Neural cell (in vitro differentiated cells): ENCODE results near the gene PFDN2. TPM values are rescaled to one million over a fixed set of nuclear protein-coding genes. Genes with fewer than 3 reads are reported as not detected.

Source experiments
- H2AFZ ChIP-seq: fragments of 200-600, 300-800 bp; sonication (generic), shearing (Covaris generic); 2 replicates; pipeline ENCODE4 v1.6.0; 2014; ENCODE audit warnings: low read depth, mild to moderate bottlenecking, antibody characterized with exemption, low read length, moderate library complexity
- H3F3A ChIP-seq: fragments of 200-600 bp; shearing (Covaris generic); 2 replicates; pipeline ENCODE4 v1.6.1; 2016; ENCODE audit warnings: mild to moderate bottlenecking, moderate library complexity, mixed read lengths, antibody characterized with exemption, low read length; ENCODE audit not compliant: insufficient read depth, poor library complexity, severe bottlenecking
- H3K27ac ChIP-seq: fragments of 200-600, 300-800 bp; sonication (generic), shearing (Covaris generic); 2 replicates; pipeline ENCODE4 v1.5.1; 2014; ENCODE audit warnings: mild to moderate bottlenecking, low read length, moderate library complexity
- H3K27me3 ChIP-seq: fragments of 300-800, 200-600 bp; sonication (generic), shearing (Covaris generic); 2 replicates; pipeline ENCODE4 v1.6.0; 2014; ENCODE audit warnings: mild to moderate bottlenecking, low read depth, low read length, moderate library complexity; ENCODE audit not compliant: insufficient read depth
- H3K36me3 ChIP-seq: fragments of 300-800, 200-600 bp; sonication (generic), shearing (Covaris generic); 2 replicates; pipeline ENCODE4 v1.5.1; 2014; ENCODE audit warnings: mild to moderate bottlenecking, antibody characterized with exemption, low read length, moderate library complexity; ENCODE audit not compliant: insufficient read depth
- H3K4me2 ChIP-seq: fragments of 300-800, 200-600 bp; sonication (generic), shearing (Covaris generic); 2 replicates; pipeline ENCODE4 v1.6.0; 2014; ENCODE audit warnings: mild to moderate bottlenecking, low read length
- H3K4me3 ChIP-seq: fragments of 300-800, 200-600 bp; sonication (generic), shearing (Covaris generic); 2 replicates; pipeline ENCODE4 v1.5.1; 2014; ENCODE audit warnings: mild to moderate bottlenecking, low read length, moderate library complexity
- H3K79me2 ChIP-seq: fragments of 200-600 bp; shearing (Covaris generic); replicated peaks from 2 replicates; pipeline ENCODE4 v1.6.0; 2014; ENCODE audit warnings: mild to moderate bottlenecking, low read length, moderate library complexity; ENCODE audit not compliant: insufficient read depth
- H3K9ac ChIP-seq: fragments of 300-800, 200-600 bp; sonication (generic), shearing (Covaris generic); 2 replicates; pipeline ENCODE4 v1.6.1; 2016; ENCODE audit warnings: mild to moderate bottlenecking, low read length, mixed read lengths
- H3K9me2 ChIP-seq: fragments of 200-600 bp; shearing (Covaris generic); 2 replicates; pipeline ENCODE4 v1.6.1; 2016; ENCODE audit warnings: mild to moderate bottlenecking, low read length, mixed read lengths; ENCODE audit not compliant: insufficient read depth
- H3K9me3 ChIP-seq: fragments of 200-600, 300-800 bp; sonication (generic), shearing (Covaris generic); 2 replicates; pipeline ENCODE4 v1.6.1; 2016; ENCODE audit warnings: mild to moderate bottlenecking, mixed run types, low read length, moderate library complexity, mixed read lengths
- H4K20me1 ChIP-seq: fragments of 200-600 bp; shearing (Covaris generic); 2 replicates; pipeline ENCODE4 v1.6.1; 2016; ENCODE audit warnings: mild to moderate bottlenecking, mixed run types; ENCODE audit not compliant: insufficient read depth
- EP300 ChIP-seq: fragments of 450-650 bp; conservative IDR thresholded peaks from 2 replicates; pipeline ENCODE4 v1.6.1; 2014; ENCODE audit warnings: antibody characterized with exemption, mild to moderate bottlenecking, moderate library complexity; ENCODE audit not compliant: poor library complexity, severe bottlenecking
- EZH2 ChIP-seq: fragments of 200-600, 300-800 bp; shearing (Covaris generic), sonication (generic); IDR thresholded peaks from 2 replicates; pipeline ENCODE4 v1.6.1; 2014; ENCODE audit warnings: antibody characterized with exemption, low read length, borderline replicate concordance, mild to moderate bottlenecking; ENCODE audit not compliant: insufficient read depth, poor library complexity, severe bottlenecking
- MXI1 ChIP-seq: fragments of 450-650 bp; conservative IDR thresholded peaks from 2 replicates; pipeline ENCODE4 v1.6.1; 2014; ENCODE audit warnings: antibody characterized with exemption, mild to moderate bottlenecking; ENCODE audit not compliant: poor library complexity, severe bottlenecking
- POLR2AphosphoS5 ChIP-seq: IDR thresholded peaks from 2 replicates; pipeline ENCODE4 v1.6.1; 2012
- RAD21 ChIP-seq: fragments of 450-650 bp; conservative IDR thresholded peaks from 2 replicates; pipeline ENCODE4 v1.6.1; 2014; ENCODE audit warnings: antibody characterized with exemption, mild to moderate bottlenecking, moderate library complexity
- SMC3 ChIP-seq: fragments of 450-650 bp; conservative IDR thresholded peaks from 2 replicates; pipeline ENCODE4 v1.6.1; 2014; ENCODE audit warnings: antibody characterized with exemption, mild to moderate bottlenecking, moderate library complexity; ENCODE audit not compliant: poor library complexity
- TAF1 ChIP-seq: IDR thresholded peaks from 2 replicates; pipeline ENCODE4 v1.6.1; 2012; ENCODE audit warnings: low read depth
- polyA plus RNA-seq: library from polyadenylated mRNA; depleted of rRNA; stranded (reverse); fragments of >200 nt; gene quantifications from 2 replicates; pipeline ENCODE4 v1.2.3, GENCODE V29; 2014
- TF ChIP-seq, protein P1 (sequence below): IDR thresholded peaks from 2 replicates; pipeline ENCODE4 v1.6.1; 2012; ENCODE audit warnings: borderline replicate concordance
- TF ChIP-seq, protein P2 (sequence below): fragments of 450-650 bp; IDR thresholded peaks from 2 replicates; pipeline ENCODE4 v1.5.1; 2014; ENCODE audit warnings: antibody characterized with exemption, mild to moderate bottlenecking, moderate library complexity; ENCODE audit not compliant: poor library complexity, severe bottlenecking

Gene PFDN2
- polyA plus RNA-seq, 1 donor from 2014 or later, result 193 TPM

DNA sequence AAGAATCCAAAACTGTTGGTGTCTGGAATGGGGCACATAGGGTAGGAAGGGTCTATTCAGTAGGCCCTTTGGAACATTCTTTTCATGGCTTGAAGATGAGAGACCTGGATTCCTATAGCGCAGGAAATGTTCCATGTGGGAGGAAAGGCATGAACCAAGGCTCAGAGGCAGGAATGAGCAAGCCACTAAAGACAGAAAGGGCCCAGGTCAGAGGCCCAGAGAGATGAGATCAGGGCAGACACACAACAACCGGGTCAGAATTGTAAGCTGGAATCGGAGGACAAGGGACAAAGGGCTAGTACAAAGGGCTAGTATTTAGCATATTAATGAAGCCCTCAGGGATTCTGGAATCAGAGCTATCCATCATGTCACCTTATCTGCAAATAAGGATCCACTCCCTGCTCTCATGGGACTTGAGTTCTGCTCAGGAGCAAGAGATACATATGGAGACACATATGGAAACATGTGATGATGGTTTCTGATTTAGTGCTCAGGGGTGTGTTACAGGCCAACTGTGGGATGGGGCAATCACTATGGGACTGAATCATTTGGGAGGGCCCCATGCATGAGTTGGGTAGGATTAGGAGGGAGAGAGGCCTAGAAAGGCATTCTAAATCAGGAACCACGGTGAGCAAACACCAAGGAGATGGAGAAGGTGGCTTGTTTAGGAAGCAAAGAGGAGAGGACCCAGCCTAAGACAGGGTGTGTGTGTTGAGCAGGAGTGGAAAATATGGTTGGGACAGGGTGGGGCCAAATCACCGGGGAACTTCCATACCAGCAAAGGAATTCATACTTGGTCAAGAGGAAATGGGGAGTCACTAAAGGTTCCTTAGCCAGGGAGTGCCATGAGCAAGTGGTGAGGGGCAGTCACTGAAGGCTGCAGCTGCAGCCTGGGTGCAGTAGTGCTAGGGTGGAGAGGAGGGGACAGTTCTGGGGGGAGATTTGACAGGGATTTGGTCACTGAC, 37.1 kb downstream of the PFDN2 start:
- no peak overlapping the region for H3K9ac ChIP-seq
- H3K4me3 ChIP-seq, result no peak overlapping the region
- H3K27me3 ChIP-seq, result no peaks in the 10 kb centered on the region
- H3K27ac ChIP-seq, result no peak overlapping the region
- no peaks in the 10 kb centered on the region for H3K79me2 ChIP-seq
- no peaks in the 10 kb centered on the region for H4K20me1 ChIP-seq
- H3K9me2 ChIP-seq, result no peaks in the 10 kb centered on the region
- H3K4me2 ChIP-seq, result no peak overlapping the region
- H3F3A ChIP-seq, result no peaks in the 10 kb centered on the region
- no peak for TF ChIP-seq EP300
- no peak for TF ChIP-seq EZH2
- TF ChIP-seq TAF1, result no peak
- no peaks in the 10 kb centered on the region for H3K36me3 ChIP-seq
- no peak overlapping the region for H2AFZ ChIP-seq
- no peaks in the 10 kb centered on the region for H3K9me3 ChIP-seq

DNA sequence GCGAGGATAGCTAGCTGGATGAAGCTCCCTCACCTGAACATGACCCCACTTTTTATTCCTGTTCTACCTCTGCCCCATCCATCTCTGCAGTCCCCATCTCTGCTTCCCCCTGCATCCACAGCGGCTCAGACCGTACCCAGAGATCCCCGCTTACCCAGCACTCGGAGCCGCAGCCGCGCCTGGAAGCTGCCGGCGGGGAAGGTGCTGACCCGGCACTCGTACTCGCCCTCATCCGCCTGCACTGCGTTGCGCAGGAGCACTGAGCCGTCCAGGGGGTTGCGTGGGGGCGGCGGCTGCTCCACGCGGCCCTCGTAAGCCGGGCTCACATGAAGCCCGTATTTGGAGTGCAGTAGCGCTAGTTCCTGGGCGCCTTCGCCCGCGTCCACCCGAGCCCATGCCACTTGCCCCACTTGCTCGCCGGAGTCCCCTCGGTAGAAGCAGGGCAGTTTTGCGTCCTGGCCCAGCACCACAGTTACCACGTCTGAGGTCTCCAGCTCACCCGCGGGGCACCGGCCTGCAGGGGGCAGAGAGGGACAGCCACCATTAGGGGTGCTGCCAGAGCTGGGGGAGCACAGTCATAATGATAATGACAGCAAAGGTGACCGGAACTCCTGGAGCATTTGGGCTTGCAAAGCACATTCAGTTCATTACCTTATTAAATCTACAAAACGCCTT, 38.3 kb downstream of the PFDN2 start:
- no peak overlapping the region for H3K4me2 ChIP-seq
- H3K9me3 ChIP-seq, result no peaks in the 10 kb centered on the region
- no peak for TF ChIP-seq EZH2
- TF ChIP-seq, protein P1, sequence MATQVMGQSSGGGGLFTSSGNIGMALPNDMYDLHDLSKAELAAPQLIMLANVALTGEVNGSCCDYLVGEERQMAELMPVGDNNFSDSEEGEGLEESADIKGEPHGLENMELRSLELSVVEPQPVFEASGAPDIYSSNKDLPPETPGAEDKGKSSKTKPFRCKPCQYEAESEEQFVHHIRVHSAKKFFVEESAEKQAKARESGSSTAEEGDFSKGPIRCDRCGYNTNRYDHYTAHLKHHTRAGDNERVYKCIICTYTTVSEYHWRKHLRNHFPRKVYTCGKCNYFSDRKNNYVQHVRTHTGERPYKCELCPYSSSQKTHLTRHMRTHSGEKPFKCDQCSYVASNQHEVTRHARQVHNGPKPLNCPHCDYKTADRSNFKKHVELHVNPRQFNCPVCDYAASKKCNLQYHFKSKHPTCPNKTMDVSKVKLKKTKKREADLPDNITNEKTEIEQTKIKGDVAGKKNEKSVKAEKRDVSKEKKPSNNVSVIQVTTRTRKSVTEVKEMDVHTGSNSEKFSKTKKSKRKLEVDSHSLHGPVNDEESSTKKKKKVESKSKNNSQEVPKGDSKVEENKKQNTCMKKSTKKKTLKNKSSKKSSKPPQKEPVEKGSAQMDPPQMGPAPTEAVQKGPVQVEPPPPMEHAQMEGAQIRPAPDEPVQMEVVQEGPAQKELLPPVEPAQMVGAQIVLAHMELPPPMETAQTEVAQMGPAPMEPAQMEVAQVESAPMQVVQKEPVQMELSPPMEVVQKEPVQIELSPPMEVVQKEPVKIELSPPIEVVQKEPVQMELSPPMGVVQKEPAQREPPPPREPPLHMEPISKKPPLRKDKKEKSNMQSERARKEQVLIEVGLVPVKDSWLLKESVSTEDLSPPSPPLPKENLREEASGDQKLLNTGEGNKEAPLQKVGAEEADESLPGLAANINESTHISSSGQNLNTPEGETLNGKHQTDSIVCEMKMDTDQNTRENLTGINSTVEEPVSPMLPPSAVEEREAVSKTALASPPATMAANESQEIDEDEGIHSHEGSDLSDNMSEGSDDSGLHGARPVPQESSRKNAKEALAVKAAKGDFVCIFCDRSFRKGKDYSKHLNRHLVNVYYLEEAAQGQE, result no peak
- no peak for TF ChIP-seq MXI1
- no peak for TF ChIP-seq TAF1
- TF ChIP-seq, protein P2, sequence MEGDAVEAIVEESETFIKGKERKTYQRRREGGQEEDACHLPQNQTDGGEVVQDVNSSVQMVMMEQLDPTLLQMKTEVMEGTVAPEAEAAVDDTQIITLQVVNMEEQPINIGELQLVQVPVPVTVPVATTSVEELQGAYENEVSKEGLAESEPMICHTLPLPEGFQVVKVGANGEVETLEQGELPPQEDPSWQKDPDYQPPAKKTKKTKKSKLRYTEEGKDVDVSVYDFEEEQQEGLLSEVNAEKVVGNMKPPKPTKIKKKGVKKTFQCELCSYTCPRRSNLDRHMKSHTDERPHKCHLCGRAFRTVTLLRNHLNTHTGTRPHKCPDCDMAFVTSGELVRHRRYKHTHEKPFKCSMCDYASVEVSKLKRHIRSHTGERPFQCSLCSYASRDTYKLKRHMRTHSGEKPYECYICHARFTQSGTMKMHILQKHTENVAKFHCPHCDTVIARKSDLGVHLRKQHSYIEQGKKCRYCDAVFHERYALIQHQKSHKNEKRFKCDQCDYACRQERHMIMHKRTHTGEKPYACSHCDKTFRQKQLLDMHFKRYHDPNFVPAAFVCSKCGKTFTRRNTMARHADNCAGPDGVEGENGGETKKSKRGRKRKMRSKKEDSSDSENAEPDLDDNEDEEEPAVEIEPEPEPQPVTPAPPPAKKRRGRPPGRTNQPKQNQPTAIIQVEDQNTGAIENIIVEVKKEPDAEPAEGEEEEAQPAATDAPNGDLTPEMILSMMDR, result no peak
- no peak for TF ChIP-seq POLR2AphosphoS5
- no peak for TF ChIP-seq RAD21
- no peak for TF ChIP-seq EP300
- no peak for TF ChIP-seq SMC3
- no peak overlapping the region for H3K9ac ChIP-seq
- no peaks in the 10 kb centered on the region for H3K9me2 ChIP-seq
- H3K27me3 ChIP-seq, result no peaks in the 10 kb centered on the region
- H3K27ac ChIP-seq, result no peak overlapping the region
- no peak overlapping the region for H3K4me3 ChIP-seq
- no peaks in the 10 kb centered on the region for H4K20me1 ChIP-seq
- H2AFZ ChIP-seq, result no peak overlapping the region
- no peaks in the 10 kb centered on the region for H3F3A ChIP-seq
- H3K79me2 ChIP-seq, result no peaks in the 10 kb centered on the region
- no peaks in the 10 kb centered on the region for H3K36me3 ChIP-seq
